Tracheal epithelial cell (primary cell): ENCODE measurements around the gene GTPBP10. TPM values are rescaled to one million over a fixed set of nuclear protein-coding genes. Genes with fewer than 3 reads are reported as not detected.

ENCODE experiments used
- total RNA-seq: library from RNA; depleted of rRNA; stranded (reverse); fragments of >200 nt; gene quantifications from 2 replicates; pipeline ENCODE4 v1.2.1, GENCODE V29; 2014

Gene GTPBP10
- total RNA-seq = 18.8 and 20.0 TPM in 2 replicates

GRCh38 chr7:90346336-90347125 is at the start of gene GTPBP10:
TSS of gene GTPBP10 (plus strand) at chr7:90346716. CDS start at chr7:90346742, 26 bp downstream.

GRCh38 chr7:90320801-90321494 is 25.6 kb upstream of the GTPBP10 start, which contains the start of gene FAM237B:
TSS of gene FAM237B (minus strand) at chr7:90321304. CDS start at chr7:90319748, 1,556 bp downstream.

GRCh38 chr7:90403174-90404113 is 56.9 kb downstream of the GTPBP10 start, which contains the start of gene CLDN12:
TSS of gene CLDN12 (plus strand) at chr7:90403461. CDS start at chr7:90412677, 9,216 bp downstream.

Other genes starting within 250 kb of the GTPBP10 start
- gene STEAP1, start 192.2 kb upstream of the GTPBP10 start, total RNA-seq = 13.7 and 20.0 TPM in 2 replicates
- gene STEAP2, start 135.0 kb upstream of the GTPBP10 start, total RNA-seq = 2.7 and 8.7 TPM in 2 replicates
- gene CFAP69, start 101.5 kb upstream of the GTPBP10 start, total RNA-seq = 1.1 and 1.9 TPM in 2 replicates
- not detected in 2 replicates for gene FAM237B, start 25.4 kb upstream of the GTPBP10 start, total RNA-seq
- gene CLDN12, start 56.7 kb downstream of the GTPBP10 start, total RNA-seq = 55.8 and 62.2 TPM in 2 replicates
- gene PTTG1IP2, start 122.9 kb downstream of the GTPBP10 start, total RNA-seq = 4.1 TPM in 1 of 2 replicates, not detected in the other
- gene CDK14, start 249.6 kb downstream of the GTPBP10 start, total RNA-seq = 10.4 and 17.8 TPM in 2 replicates